Measurements from ENCODE around the gene TNNT3. TPM values are rescaled to one million over a fixed set of nuclear protein-coding genes. Genes with fewer than 3 reads are reported as not detected.

TNNT3 gene
- total RNA-seq, 1 experiment from 2014 or later, result not detected

DNA sequence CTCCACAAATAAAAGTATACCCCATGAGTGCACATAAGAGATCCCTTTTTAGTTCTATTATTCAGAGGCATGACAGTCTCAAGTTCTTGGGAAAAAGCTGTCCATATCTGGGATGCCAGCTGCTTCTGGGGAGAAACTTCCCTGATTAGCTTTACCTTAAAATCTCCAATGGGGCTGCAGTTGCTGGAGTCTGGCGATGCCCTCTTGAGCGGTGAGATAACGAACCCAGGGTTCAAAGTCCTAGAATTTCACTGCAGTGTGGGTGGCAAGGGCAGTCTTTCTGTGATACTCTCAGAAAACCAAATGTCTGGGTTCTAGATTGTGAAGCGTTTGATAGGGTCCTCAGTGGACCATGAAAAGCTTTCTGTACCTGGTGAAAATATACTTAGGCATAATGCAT, 20.4 kb upstream of the TNNT3 start:
- no peak overlapping the region for H4K5ac ChIP-seq (ENCODE audit: insufficient read length, low read depth, low read length)
- H3K9me3 ChIP-seq (ENCODE audit: control insufficient read depth, low read depth, low read length), result no peaks in the 10 kb centered on the region
- no peak overlapping the region for H2AK5ac ChIP-seq (ENCODE audit: insufficient read length, low read length)
- WGBS (ENCODE audit: extremely low coverage, insufficient read length, low lambda C conversion rate), result no CpG with 5 or more reads among the region's 4 CpGs
- no peak overlapping the region for H4K91ac ChIP-seq (ENCODE audit: insufficient read length, low read depth, low read length)
- no peak overlapping the region for H3T11ph ChIP-seq (ENCODE audit: low read length)
- no peak overlapping the region for H4K8ac ChIP-seq (replicated peaks; ENCODE audit: insufficient read length, low read depth, low read length)
- H3K27ac ChIP-seq (ENCODE audit: insufficient read length, low read depth, low read length), result no peak overlapping the region
- no peak overlapping the region for H2BK5ac ChIP-seq (ENCODE audit: insufficient read length, low read length)
- no peaks in the 10 kb centered on the region; a peak in 1 of 5 replicates for H3K9me3 Mint-ChIP-seq
- no peak overlapping the region for H2BK20ac ChIP-seq (ENCODE audit: low read depth, low read length, poor library complexity, severe bottlenecking)
- no peaks in the 10 kb centered on the region; the same call in 1 of the 2 replicates for H3K27me3 ChIP-seq (ENCODE audit: insufficient read depth, low read length)
- no peak overlapping the region for H2BK12ac ChIP-seq (ENCODE audit: insufficient read length, low read depth, low read length)
- H2BK15ac ChIP-seq (ENCODE audit: low read depth, low read length), result no peak overlapping the region
- DNase-seq, result no peak
- H3K23ac ChIP-seq (ENCODE audit: insufficient read length, low read depth, low read length), result no peak overlapping the region
- no peak overlapping the region for H3K4me3 Mint-ChIP-seq
- no peak overlapping the region for H3K14ac ChIP-seq (ENCODE audit: insufficient read depth, low read length)
- no peaks in the 10 kb centered on the region for H4K20me1 ChIP-seq (ENCODE audit: control insufficient read depth, insufficient read depth, insufficient read length)
- H3K79me1 ChIP-seq (ENCODE audit: insufficient read depth, low read depth, low read length, poor library complexity, severe bottlenecking), result no peaks in the 10 kb centered on the region
- no peak overlapping the region for H3K27ac Mint-ChIP-seq
- no peak overlapping the region for H2BK120ac ChIP-seq (ENCODE audit: low read depth, low read length, poor library complexity, severe bottlenecking)
- no peak overlapping the region for H3K18ac ChIP-seq (ENCODE audit: insufficient read length, low read depth, low read length)
- H3K56ac ChIP-seq (ENCODE audit: insufficient read length, low read depth, low read length), result no peak overlapping the region
- H3K9ac ChIP-seq (ENCODE audit: extremely low read depth, insufficient read length, low read length), result no peak overlapping the region
- H3K23me2 ChIP-seq (ENCODE audit: insufficient read length, low read depth, low read length, poor library complexity, severe bottlenecking), result no peaks in the 10 kb centered on the region
- peaks cover 36% of the 10 kb centered on the region for H3K27me3 Mint-ChIP-seq (ENCODE audit: low read depth)
- no peak overlapping the region for H3K4me2 ChIP-seq (ENCODE audit: insufficient read depth, insufficient read length, low read length)
- no peak overlapping the region for H3K4ac ChIP-seq (ENCODE audit: low read depth, low read length)
- no peaks in the 10 kb centered on the region for H3K4me1 ChIP-seq (ENCODE audit: insufficient read depth, low read length)
- H2AFZ ChIP-seq (ENCODE audit: low read length), result no peak overlapping the region
- TF ChIP-seq, protein P1, sequence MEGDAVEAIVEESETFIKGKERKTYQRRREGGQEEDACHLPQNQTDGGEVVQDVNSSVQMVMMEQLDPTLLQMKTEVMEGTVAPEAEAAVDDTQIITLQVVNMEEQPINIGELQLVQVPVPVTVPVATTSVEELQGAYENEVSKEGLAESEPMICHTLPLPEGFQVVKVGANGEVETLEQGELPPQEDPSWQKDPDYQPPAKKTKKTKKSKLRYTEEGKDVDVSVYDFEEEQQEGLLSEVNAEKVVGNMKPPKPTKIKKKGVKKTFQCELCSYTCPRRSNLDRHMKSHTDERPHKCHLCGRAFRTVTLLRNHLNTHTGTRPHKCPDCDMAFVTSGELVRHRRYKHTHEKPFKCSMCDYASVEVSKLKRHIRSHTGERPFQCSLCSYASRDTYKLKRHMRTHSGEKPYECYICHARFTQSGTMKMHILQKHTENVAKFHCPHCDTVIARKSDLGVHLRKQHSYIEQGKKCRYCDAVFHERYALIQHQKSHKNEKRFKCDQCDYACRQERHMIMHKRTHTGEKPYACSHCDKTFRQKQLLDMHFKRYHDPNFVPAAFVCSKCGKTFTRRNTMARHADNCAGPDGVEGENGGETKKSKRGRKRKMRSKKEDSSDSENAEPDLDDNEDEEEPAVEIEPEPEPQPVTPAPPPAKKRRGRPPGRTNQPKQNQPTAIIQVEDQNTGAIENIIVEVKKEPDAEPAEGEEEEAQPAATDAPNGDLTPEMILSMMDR (conservative IDR thresholded peaks at IDR 0.05), result no peak
- H3K36me3 Mint-ChIP-seq (ENCODE audit: insufficient read depth in 1 of 3, low read depth in 3 of 3), result no peaks in the 10 kb centered on the region
- H3K4me1 Mint-ChIP-seq, result peaks cover 10 to 12% of the 10 kb centered on the region in 2 experiments
- no peaks in the 10 kb centered on the region for H3K79me2 ChIP-seq (ENCODE audit: insufficient read depth, low read length)
